GM12865 (cell line): ENCODE measurements around the gene PHEX.

Experiments
- DNase-seq: peaks from one replicate; pipeline ENCODE4 v3.0.0; 2010; ENCODE audit warnings: low read depth
- H3K4me3 ChIP-seq: 2 replicates; pipeline ENCODE4 v1.5.1; 2011; ENCODE audit warnings: mild to moderate bottlenecking, low read depth, low read length, control low read depth
- TF ChIP-seq, protein P1 (sequence below): IDR thresholded peaks from 2 replicates; pipeline ENCODE4 v1.5.1; 2011; ENCODE audit warnings: low read length, control low read depth, low read depth, inconsistent platforms; ENCODE audit not compliant: insufficient read depth; ENCODE audit errors: missing control alignments

PHEX gene

DNA sequence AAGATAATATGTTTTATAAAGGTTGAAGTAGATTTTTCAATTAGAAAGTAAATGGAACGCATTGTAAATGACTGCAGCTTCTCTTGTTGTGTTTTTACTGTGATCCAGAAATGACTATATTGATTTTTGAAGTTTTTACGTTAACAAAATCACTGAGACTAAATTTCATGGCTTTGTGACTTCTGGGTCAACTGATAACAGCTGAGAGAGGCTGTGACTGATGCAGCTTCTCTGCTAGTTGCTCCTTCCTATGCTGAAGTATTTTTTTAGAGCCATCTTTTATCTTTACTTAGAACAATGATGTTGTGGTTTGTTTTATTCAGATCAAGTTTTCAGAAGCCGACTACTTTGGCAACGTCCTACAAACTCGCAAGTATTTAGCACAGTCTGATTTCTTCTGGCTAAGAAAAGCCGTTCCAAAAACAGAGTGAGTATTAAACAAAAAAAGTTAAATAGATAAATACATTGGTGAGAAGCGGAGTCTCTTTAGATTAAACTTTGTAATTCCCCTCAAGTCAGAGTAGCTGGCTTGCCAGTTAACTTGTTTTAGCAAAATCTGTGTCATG lies 145.9 kb downstream of the PHEX start:
- no peak for DNase-seq
- TF ChIP-seq, protein P1, sequence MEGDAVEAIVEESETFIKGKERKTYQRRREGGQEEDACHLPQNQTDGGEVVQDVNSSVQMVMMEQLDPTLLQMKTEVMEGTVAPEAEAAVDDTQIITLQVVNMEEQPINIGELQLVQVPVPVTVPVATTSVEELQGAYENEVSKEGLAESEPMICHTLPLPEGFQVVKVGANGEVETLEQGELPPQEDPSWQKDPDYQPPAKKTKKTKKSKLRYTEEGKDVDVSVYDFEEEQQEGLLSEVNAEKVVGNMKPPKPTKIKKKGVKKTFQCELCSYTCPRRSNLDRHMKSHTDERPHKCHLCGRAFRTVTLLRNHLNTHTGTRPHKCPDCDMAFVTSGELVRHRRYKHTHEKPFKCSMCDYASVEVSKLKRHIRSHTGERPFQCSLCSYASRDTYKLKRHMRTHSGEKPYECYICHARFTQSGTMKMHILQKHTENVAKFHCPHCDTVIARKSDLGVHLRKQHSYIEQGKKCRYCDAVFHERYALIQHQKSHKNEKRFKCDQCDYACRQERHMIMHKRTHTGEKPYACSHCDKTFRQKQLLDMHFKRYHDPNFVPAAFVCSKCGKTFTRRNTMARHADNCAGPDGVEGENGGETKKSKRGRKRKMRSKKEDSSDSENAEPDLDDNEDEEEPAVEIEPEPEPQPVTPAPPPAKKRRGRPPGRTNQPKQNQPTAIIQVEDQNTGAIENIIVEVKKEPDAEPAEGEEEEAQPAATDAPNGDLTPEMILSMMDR, result no peak
- no peak overlapping the region for H3K4me3 ChIP-seq

DNA sequence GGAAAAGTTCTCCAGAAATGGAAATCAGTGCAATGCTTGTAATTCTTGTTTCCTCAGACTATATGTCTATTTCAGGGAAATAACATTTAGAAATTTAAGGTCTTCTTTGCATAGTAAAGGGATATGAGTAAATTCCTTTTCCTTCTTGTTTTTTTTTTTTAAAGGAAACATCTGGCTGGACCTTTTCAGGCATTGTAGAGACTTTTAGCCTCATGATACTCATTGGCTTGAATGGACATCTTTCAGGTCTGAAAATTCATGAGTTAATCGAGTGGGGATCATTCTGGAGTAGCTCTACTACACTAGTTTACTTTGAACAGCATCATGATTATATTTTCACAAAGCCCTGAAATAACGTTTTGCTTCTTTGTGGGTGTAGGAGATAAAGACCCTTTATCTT lies 152.0 kb downstream of the PHEX start:
- no peak overlapping the region for H3K4me3 ChIP-seq
- DNase-seq, result no peak
- TF ChIP-seq, protein P1, result no peak

DNA sequence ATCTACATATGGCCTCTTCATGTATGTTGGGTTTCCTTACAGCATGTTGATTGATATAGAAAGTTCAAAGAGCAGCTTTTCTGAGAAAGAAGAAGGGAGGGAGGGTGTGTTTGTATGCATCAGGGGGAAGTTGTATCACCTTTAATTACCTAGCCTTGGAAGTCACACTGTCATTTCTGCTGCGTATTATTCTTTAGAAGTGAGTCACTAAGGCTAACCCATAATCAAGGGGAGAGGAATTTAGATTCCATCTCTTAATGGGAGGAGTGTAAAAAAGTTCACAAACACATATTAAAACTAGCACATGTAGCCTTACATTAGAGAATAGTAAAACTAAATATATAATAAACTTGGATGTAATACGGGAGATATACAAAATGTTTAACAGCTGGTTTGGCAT lies 154.0 kb downstream of the PHEX start:
- DNase-seq, result no peak
- H3K4me3 ChIP-seq, result no peak overlapping the region
- TF ChIP-seq, protein P1, result no peak

DNA sequence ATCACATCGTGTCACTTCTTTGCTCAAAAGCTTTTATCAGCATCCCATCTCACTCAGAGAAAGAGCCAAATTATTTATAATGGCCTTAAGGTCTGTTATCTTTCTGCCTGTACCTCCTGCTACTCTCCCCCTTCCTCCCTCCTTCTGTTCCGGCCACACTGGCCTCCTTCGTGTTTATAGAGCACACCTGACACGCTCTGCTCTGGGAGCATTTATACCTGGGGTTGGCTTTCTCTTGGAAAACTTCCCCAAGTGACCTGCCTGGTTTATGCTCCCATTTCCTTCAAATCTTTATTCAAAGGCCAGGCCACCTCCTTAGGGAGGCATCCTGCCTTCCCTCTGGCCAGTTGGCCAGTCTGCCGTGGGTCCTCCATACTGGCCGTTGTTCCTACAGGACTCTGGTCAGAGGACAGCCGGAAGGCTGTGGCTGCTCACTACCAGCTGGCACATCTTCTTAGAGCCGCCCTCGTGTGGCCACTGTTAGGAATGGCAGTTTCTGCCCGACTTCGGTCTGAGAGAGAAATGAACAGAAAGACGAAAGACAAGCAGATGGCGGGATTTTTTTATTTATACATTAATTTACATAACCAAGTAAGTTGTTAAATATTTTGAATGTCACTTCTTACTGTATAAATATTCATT lies 160.4 kb downstream of the PHEX start:
- peak; percentile 65 for DNase-seq
- H3K4me3 ChIP-seq, result no peak overlapping the region
- TF ChIP-seq, protein P1, result peak; percentile 67

DNA sequence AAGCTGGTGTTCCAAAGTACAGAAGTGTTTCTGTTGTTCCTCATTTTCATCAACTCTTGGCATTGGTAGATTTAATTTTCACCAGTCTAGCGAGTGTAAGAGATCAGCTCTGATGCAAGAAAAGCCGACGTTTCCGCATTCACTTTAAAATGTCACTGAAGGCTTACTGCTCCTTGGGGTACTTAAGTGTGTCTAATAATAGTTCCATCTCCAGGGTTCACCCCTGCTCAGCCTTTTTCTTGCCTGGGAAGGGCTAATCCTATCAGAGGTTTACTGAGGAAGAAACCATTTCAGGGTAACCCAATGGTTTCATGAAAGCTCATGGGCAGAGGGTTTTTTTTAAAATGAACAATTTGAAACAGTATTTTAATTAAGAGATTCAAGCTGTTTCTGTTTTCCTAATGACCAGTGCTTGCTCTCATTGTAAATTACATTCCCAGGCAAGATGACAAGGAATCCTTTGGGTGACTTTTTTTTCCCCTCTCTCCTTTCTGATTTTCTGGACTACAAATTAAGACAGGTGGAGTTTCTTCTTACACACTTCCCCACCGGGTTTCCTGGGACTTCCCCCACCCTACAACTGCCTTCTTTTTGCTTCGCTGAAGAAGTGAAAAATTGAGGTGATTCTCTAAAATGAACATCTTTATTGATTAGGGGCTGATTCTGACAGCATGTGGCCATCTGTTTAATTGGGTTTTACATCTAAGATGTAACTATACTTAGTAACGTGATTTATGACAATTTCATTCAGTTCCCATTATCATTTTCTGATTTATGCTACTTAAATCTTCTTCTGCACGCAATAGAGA lies 161.9 kb downstream of the PHEX start:
- TF ChIP-seq, protein P1, result no peak
- no peak overlapping the region for H3K4me3 ChIP-seq
- DNase-seq, result no peak

DNA sequence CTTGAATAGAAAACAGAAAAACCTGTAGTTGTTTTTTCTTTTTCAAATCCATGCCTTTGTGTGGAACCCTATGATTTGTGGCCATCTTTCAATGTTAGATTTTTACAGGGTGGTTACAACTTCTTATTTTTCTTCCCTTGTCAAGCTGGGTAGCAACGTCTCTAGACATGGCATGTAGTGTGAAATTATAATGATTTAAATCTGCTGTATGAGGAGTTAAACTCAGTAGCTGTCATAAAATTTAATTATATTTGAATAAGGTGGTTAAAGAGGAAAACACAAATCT lies 162.5 kb downstream of the PHEX start:
- TF ChIP-seq, protein P1, result no peak
- DNase-seq, result no peak

More for the DNA sequence above, 162.5 kb downstream of the PHEX start:
- H3K4me3 ChIP-seq, result no peak overlapping the region
